GM12873 (cell line): ENCODE data around the gene TTC28.

Experiments
- CTCF ChIP-seq: IDR thresholded peaks from 2 replicates; pipeline ENCODE4 v1.5.1; 2012; ENCODE audit warnings: low read depth, mild to moderate bottlenecking, moderate library complexity, low read length, control low read depth; ENCODE audit not compliant: insufficient read depth; ENCODE audit errors: missing control alignments

The TTC28 gene

DNA sequence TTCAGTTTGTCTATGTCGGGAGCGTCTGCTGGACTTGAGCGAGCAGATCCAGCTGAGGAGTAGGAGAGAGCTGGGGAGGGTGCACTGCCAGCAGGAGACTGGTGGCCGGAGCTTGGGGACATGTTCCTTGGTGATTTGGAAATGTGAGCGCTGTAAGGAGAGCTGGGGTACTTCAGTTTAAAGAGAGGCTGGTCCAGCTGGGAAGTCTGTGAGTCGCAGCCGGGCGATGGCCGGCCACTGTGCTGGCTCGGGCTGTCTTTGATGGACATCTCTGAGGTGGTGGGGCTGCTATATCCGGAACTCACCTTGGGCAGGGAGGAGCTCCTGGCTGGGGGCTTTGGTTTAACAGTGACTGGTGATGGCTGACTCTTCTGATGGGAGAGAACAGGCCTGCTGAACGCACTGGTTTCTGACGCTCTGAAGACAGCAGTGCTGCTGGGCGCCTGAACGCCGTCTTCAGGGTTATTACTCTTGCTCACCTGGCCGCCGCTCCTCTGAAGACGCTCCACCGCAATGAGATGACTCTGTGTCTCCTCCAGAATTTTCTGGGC lies 696.9 kb downstream of the TTC28 start:
- TF ChIP-seq CTCF, result no peak

GRCh38 chr22:27982106-27982505 lies 697.5 kb downstream of the TTC28 start:
- no peak for TF ChIP-seq CTCF

GRCh38 chr22:27980424-27981148 lies 699.1 kb downstream of the TTC28 start:
- no peak for TF ChIP-seq CTCF

- no peak for TF ChIP-seq CTCF
Measured at GRCh38 chr22:27978802-27979201, 700.8 kb downstream of the TTC28 start.

DNA sequence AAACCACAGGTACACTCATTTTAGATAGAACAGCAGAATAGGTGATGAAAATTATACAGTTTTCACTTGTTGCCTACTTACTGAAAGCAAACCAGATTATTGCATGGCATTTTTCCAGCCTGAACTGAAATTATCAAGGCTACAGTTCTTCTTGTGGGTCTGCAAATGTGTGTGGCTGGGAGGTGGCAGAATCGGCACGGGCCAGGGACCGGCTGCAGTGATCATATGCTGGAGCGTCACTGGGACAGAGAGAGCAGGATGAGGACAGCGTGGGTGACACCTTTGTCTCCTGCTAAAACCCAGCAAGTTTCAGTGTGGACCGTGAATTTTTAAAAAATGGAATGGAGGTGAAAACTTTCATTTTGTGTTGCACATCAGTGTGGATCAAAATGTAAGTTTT lies 701.3 kb downstream of the TTC28 start:
- TF ChIP-seq CTCF, result no peak

DNA sequence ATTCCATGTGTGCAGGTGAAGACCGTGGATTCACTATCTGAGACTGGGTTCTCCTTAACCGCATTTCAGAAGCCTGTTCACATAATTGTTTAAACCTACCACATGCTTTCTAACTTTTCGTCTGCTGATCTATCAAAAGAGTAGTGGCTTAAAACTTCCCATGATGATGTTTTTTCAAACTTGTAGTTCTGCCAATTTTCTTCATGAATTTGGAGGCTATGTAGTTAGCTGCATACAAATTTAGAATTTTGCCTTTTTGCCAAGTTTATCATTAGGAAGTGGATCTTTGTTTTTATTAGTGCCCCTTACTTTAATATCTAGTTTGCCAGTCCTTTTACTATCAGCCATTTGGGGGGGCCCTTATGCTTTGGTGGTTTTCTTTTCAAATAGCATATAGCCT lies 703.1 kb downstream of the TTC28 start:
- TF ChIP-seq CTCF, result no peak

DNA sequence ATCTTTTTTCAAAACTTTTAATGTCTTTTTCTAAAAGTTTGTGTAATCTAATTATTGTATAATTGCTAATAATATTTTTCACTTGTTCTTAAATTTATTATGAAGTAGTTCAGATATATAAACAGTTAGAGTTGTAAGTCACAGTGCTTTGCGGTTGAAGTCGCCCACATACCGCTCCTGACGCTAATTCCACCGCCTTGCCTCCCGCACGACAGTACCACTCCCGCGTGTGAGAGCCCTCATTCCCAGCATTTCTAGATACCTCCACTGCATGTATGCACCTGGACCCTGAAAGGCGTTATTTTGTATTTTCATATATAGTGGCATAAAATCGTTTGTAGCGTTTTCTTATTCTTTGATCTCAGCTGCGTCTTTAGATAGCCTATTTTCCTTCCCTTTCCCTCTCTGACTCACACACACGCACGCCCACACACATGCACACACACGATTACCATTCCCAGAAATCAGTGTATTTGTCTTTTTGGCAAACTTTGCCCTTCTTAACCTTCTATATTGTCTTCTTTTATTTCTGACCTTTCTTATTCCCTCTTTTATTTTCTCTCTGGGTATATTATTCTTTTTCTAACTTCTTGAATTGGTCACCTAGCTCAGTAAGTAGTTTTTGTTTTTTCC lies 704.1 kb downstream of the TTC28 start:
- TF ChIP-seq CTCF, result no peak
